A673 (cell line): ENCODE results near the gene MED14. TPM values are rescaled to one million over a fixed set of nuclear protein-coding genes. Genes with fewer than 3 reads are reported as not detected.
"Not testable (repeated sequence)": the region's sequence is repeated elsewhere in the genome, so short reads cannot be mapped to it uniquely, and the experiment has no call there.

Experiments used
- BruUV-seq: library from RNA; stranded (reverse); fragments of 400-500 nt; replicated peaks from 2 replicates; lab custom pipeline; 2021; lab: Mats Ljungman, UMichigan
- CTCF ChIA-PET: fragments of 300-600 bp; sonication (Branson Sonifier 250); formaldehyde crosslinking; loops from one replicate; lab custom pipeline; 2022; ENCODE audit warnings: antibody characterized with exemption; lab: Charles Lee
- POLR2A ChIA-PET: fragments of 300-600 bp; sonication (Branson Sonifier 250); formaldehyde crosslinking; loops from one replicate; lab custom pipeline; 2022; ENCODE audit warnings: antibody characterized with exemption; ENCODE audit not compliant: low non-redundant PET; lab: Charles Lee
- DNase-seq: peaks from one replicate; pipeline ENCODE4 v3.0.0-alpha.2; 2015; ENCODE audit warnings: low spot score
- H3K27ac ChIP-seq: fragments of 200-600 bp; sonication (generic); 2 replicates; pipeline ENCODE4 v1.5.1; 2016; ENCODE audit warnings: mixed run types, low read depth, mild to moderate bottlenecking, mixed read lengths, antibody characterized with exemption, low read length; ENCODE audit not compliant: poor library complexity, severe bottlenecking
- H3K27me3 ChIP-seq: fragments of 200-600 bp; sonication (generic); replicated peaks from 2 replicates; pipeline ENCODE4 v1.6.1; 2017; ENCODE audit warnings: mixed run types, low read depth, mild to moderate bottlenecking, mixed read lengths, antibody characterized with exemption, low read length; ENCODE audit not compliant: insufficient read depth, poor library complexity
- H3K36me3 ChIP-seq: fragments of 200-600 bp; sonication (generic); 2 replicates; pipeline ENCODE4 v1.6.1; 2016; ENCODE audit warnings: mixed run types, mild to moderate bottlenecking, mixed read lengths, antibody characterized with exemption, low read length; ENCODE audit not compliant: insufficient read depth, poor library complexity, severe bottlenecking
- H3K4me1 ChIP-seq: fragments of 200-600 bp; sonication (generic); 2 replicates; pipeline ENCODE4 v1.6.1; 2017; ENCODE audit warnings: mixed run types, mild to moderate bottlenecking, mixed read lengths, antibody characterized with exemption, low read length; ENCODE audit not compliant: insufficient read depth, poor library complexity, severe bottlenecking
- H3K4me3 ChIP-seq: fragments of 200-600 bp; sonication (generic); 2 replicates; pipeline ENCODE4 v1.5.1; 2016; ENCODE audit warnings: low read depth, mixed run types, mild to moderate bottlenecking, mixed read lengths, low read length; ENCODE audit not compliant: poor library complexity, severe bottlenecking
- H3K9me3 ChIP-seq: fragments of 200-600 bp; sonication (generic); 2 replicates; pipeline ENCODE4 v1.6.1; 2016; ENCODE audit warnings: mixed run types, low read depth, mild to moderate bottlenecking, mixed read lengths, antibody characterized with exemption, low read length; ENCODE audit not compliant: poor library complexity, severe bottlenecking
- EZH2 ChIP-seq: fragments of 200-600 bp; sonication (generic); IDR thresholded peaks from 2 replicates; pipeline ENCODE4 v1.6.1; 2017; ENCODE audit warnings: borderline replicate concordance, low read depth, mild to moderate bottlenecking, mixed read lengths, antibody characterized with exemption, low read length; ENCODE audit not compliant: poor library complexity, severe bottlenecking
- intact Hi-C: fragments of 100-400 bp; cut with micrococcal nuclease; formaldehyde crosslinking; loops from one replicate; pipeline ENCODE4 v1.10.0; 2022; ENCODE audit not compliant: unreplicated experiment
- total RNA-seq: library from RNA; stranded (reverse); gene quantifications from 2 replicates; pipeline ENCODE4 v1.2.3, GENCODE V29; 2021
- TF ChIP-seq, protein P1 (sequence below): fragments of 300-800, 200-600 bp; sonication (generic); conservative IDR thresholded peaks from 2 replicates; pipeline ENCODE4 v1.5.1; 2017; ENCODE audit warnings: low read depth, mild to moderate bottlenecking, antibody characterized with exemption, low read length, moderate library complexity, mixed read lengths

MED14 gene
- total RNA-seq, 1 experiment from 2014 or later = 59.1 TPM

DNA sequence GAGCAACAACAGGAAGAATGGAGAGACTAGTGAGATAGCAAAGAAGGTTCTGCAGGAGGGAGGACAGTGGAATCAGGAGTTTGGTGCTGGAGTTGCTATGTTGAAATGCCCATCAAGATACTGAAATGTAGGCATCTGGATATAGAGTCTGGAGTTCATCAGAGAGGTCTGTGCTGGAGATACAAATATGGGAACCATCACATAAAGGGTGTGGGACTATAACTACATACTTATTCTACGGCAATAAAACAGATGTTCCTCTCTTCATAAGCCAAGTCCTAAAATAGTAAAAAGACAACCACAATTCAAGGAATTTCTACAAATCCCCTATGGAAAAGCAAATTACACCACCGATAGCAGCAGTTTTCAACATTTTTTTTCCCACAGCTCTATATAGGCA, 1.6 kb downstream of the MED14 start:
- POLR2A ChIA-PET = no interaction called here
- no TSS peak for BruUV-seq
- Histone ChIP-seq H3K4me1 (no peaks in the 10 kb centered on the region), H3K9me3 (no peaks in the 10 kb centered on the region), H3K27ac (no peak overlapping the region), H3K27me3 (peaks cover 8% of the 10 kb centered on the region), H3K36me3 (no peaks in the 10 kb centered on the region), H3K4me3 (peak overlapping the region; percentile 66)
- intact Hi-C loops = no loop called here
- no peak for DNase-seq
- CTCF ChIA-PET = no interaction called here
- TF ChIP-seq, protein P1, sequence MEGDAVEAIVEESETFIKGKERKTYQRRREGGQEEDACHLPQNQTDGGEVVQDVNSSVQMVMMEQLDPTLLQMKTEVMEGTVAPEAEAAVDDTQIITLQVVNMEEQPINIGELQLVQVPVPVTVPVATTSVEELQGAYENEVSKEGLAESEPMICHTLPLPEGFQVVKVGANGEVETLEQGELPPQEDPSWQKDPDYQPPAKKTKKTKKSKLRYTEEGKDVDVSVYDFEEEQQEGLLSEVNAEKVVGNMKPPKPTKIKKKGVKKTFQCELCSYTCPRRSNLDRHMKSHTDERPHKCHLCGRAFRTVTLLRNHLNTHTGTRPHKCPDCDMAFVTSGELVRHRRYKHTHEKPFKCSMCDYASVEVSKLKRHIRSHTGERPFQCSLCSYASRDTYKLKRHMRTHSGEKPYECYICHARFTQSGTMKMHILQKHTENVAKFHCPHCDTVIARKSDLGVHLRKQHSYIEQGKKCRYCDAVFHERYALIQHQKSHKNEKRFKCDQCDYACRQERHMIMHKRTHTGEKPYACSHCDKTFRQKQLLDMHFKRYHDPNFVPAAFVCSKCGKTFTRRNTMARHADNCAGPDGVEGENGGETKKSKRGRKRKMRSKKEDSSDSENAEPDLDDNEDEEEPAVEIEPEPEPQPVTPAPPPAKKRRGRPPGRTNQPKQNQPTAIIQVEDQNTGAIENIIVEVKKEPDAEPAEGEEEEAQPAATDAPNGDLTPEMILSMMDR = no peak
- no peak for TF ChIP-seq EZH2

DNA sequence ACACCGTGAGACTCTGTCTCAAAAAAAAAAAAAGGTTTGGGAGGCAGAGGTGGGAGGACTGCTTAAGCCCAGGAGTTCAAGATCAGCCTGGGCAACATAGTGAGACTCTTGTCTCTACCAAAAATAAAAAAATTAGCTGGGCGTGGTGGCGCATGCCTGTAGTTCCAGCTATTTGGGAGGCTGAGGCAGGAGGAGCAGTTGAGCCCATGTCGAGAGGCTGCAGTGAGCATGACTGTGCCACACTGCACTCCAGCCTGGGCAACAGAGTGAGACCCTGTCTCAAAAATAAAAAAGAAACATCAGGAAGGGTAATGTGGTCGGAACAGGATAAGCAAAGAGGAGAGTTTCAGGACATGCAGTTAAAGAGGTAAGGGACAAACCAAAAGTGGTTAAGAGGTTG, 2.8 kb downstream of the MED14 start:
- intact Hi-C loops, CTCF ChIA-PET, H3K4me1 ChIP-seq, POLR2A ChIA-PET, H3K27ac ChIP-seq, H3K36me3 ChIP-seq, DNase-seq, H3K9me3 ChIP-seq, BruUV-seq, H3K27me3 ChIP-seq, H3K4me3 ChIP-seq: not testable (repeated sequence)

- intact Hi-C loops = no loop called here
- Histone ChIP-seq H3K9me3 (no peaks in the 10 kb centered on the region), H3K36me3 (no peaks in the 10 kb centered on the region), H3K27me3 (peaks cover 6% of the 10 kb centered on the region), H3K4me1 (no peaks in the 10 kb centered on the region), H3K4me3 (no peak overlapping the region), H3K27ac (no peak overlapping the region)
- no TSS peak for BruUV-seq
- TF ChIP-seq, protein P1 = no peak
- no peak for TF ChIP-seq EZH2
- ChIA-PET CTCF (interaction anchor here (0.6 to 1.1 kb wide), 2 partner anchors 64 to 78 kb away, joined by 3 read pairs; no protein-coding TSS in a partner anchor), POLR2A (no interaction called here)
- no peak for DNase-seq
Observed at GRCh38 chrX:40729598-40730584, 5.5 kb downstream of the MED14 start.
